Skeletal muscle tissue (tissue), 4 donors: ENCODE measurements around the gene SPRR2D. TPM values are rescaled to one million over a fixed set of nuclear protein-coding genes. Genes with fewer than 3 reads are reported as not detected.

Experiments used
- H3K27ac ChIP-seq: one replicate; pipeline ENCODE4 v1.7.0; 2013; ENCODE audit warnings: mild to moderate bottlenecking, low read depth, low read length, inconsistent platforms
- H3K27me3 ChIP-seq, 3 donors: one replicate each; pipeline ENCODE4 v1.7.0; 2013; ENCODE audit warnings: low read length in 3 of 3; ENCODE audit not compliant: control insufficient read depth in 3 of 3, insufficient read depth in 3 of 3
- H3K36me3 ChIP-seq, 3 donors: one replicate each; pipeline ENCODE4 v1.7.0; 2013; ENCODE audit warnings: low read length in 3 of 3; ENCODE audit not compliant: control insufficient read depth in 3 of 3, insufficient read depth in 3 of 3
- H3K4me1 ChIP-seq, 3 donors: one replicate each; pipeline ENCODE4 v1.7.0; 2013; ENCODE audit warnings: low read length in 3 of 3, mild to moderate bottlenecking in 3 of 3; ENCODE audit not compliant: control insufficient read depth in 3 of 3, insufficient read depth in 3 of 3
- H3K4me3 ChIP-seq, 3 donors: one replicate each; pipeline ENCODE4 v1.7.0; 2013; ENCODE audit warnings: low read length in 3 of 3
- H3K9ac ChIP-seq, 3 donors: one replicate each; pipeline ENCODE4 v1.7.0; 2013; ENCODE audit warnings: low read length in 3 of 3, mild to moderate bottlenecking in 3 of 3, moderate library complexity in 2 of 3, low read depth in 1 of 3
- H3K9me3 ChIP-seq, 3 donors: one replicate each; pipeline ENCODE4 v1.7.0; 2013; ENCODE audit warnings: low read length in 3 of 3; ENCODE audit not compliant: control insufficient read depth in 3 of 3
- total RNA-seq: library from RNA; depleted of rRNA; stranded (reverse); fragments of >200 nt; gene quantifications from one replicate; pipeline ENCODE4 v1.2.3, GENCODE V29; 2014
- donor health status: Osteomylitis.

SPRR2D gene
- total RNA-seq: not detected

GRCh38 chr1:153040950-153041631 lies at the start of gene SPRR2D:
Gene SPRR2D, minus strand, starts transcription at chr1:153041120. Its CDS starts 774 bp downstream, at chr1:153040346.
- Histone ChIP-seq H3K27me3 (no peaks in the 10 kb centered on the region), H3K27ac (no peak within 1 kb of the TSS), H3K4me3 (no peak within 1 kb of the TSS), H3K9me3 (no peaks in the 10 kb centered on the region), H3K4me1 (no peaks in the 10 kb centered on the region), H3K36me3 (no peaks in the 10 kb centered on the region), H3K9ac (no peak within 1 kb of the TSS)

DNA sequence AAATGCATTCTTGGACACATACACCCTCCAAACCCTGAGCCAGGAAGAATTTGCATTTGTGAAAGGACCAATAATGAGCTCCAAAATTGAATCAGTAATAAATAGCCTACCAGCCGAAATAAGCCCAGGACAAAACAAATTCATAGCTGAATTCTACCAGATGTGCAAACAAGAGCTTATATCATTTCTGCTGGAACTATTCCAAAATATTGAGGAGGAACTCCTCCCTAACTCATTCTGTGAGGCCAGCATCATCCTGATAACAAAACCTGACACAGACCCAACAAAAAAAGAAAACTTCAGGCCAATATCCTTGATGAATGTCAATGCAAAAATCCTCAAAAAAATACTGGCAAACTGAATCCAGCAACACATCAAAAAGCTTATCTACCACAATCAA lies 46.7 kb upstream of the SPRR2D start:
- H3K9me3 ChIP-seq: peaks cover 0 to 3% (median 0%) of the 10 kb centered on the region in 3 donors
- no peaks in the 10 kb centered on the region for H3K4me1 ChIP-seq
- no peak overlapping the region for H3K9ac ChIP-seq
- no peaks in the 10 kb centered on the region for H3K27me3 ChIP-seq
- no peaks in the 10 kb centered on the region for H3K36me3 ChIP-seq
- no peak overlapping the region for H3K4me3 ChIP-seq
- H3K27ac ChIP-seq: no peak overlapping the region

DNA sequence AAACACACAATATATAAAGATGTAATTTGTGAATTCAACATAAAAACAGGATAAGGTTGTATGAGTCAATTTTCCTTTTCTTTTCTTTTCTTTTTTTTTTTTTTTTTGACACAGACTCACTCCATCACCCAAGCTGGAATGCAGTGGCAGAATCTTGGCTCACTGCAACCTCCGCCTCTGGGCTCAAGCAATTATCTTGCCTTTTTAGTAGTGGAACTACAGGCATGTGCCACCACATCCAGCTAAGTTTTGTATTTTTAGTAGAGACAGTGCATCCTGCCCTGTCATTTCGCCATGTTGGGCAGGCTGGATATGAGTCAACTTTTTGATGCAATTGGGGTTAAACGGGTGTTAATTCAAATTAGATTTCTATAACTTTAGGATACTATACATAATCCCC lies 40.8 kb upstream of the SPRR2D start:
- H3K4me3 ChIP-seq: no peak overlapping the region
- no peaks in the 10 kb centered on the region for H3K27me3 ChIP-seq
- peaks cover 0 to 3% (median 0%) of the 10 kb centered on the region in 3 donors for H3K9me3 ChIP-seq
- H3K27ac ChIP-seq: no peak overlapping the region
- H3K36me3 ChIP-seq: no peaks in the 10 kb centered on the region
- H3K9ac ChIP-seq: no peak overlapping the region
- H3K4me1 ChIP-seq: no peaks in the 10 kb centered on the region

GRCh38 chr1:153072806-153073726 lies 32.1 kb upstream of the SPRR2D start:
- Histone ChIP-seq H3K9me3 (no peaks in the 10 kb centered on the region), H3K27me3 (no peaks in the 10 kb centered on the region), H3K27ac (no peak overlapping the region), H3K9ac (no peak overlapping the region), H3K4me1 (no peaks in the 10 kb centered on the region), H3K36me3 (no peaks in the 10 kb centered on the region), H3K4me3 (no peak overlapping the region)

GRCh38 chr1:153071511-153071910 lies 30.6 kb upstream of the SPRR2D start, which contains the start of gene SPRR2B:
Gene SPRR2B, minus strand, starts transcription at chr1:153071611. Its CDS starts 772 bp downstream, at chr1:153070839.
- Histone ChIP-seq H3K9me3 (no peaks in the 10 kb centered on the region), H3K9ac (no peak within 1 kb of the TSS), H3K4me1 (no peaks in the 10 kb centered on the region), H3K27me3 (no peaks in the 10 kb centered on the region), H3K4me3 (no peak within 1 kb of the TSS), H3K27ac (no peak within 1 kb of the TSS), H3K36me3 (no peaks in the 10 kb centered on the region)

DNA sequence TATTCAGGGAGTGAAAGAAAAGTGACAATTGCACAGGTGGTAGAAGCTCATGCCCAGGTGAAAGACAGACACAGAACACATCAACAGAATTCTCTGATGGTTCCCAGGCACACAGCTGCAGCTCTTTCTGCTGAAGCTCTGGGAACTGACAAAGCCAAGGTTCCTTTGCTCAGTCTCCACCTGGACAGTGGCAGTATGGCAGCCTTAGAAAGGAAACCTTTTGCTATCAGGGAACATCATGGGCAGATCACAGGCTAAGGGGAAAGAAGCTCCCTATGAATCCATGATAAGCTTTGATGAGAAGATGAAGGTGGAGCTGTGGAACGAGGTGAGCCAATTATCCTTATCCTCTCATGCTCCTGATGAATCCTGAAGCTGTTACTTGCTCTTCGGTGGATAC lies 29.3 kb upstream of the SPRR2D start:
- no peaks in the 10 kb centered on the region for H3K9me3 ChIP-seq
- no peaks in the 10 kb centered on the region for H3K27me3 ChIP-seq
- H3K36me3 ChIP-seq: no peaks in the 10 kb centered on the region
- H3K4me3 ChIP-seq: no peak overlapping the region
- H3K9ac ChIP-seq: no peak overlapping the region
- no peak overlapping the region for H3K27ac ChIP-seq
- H3K4me1 ChIP-seq: no peaks in the 10 kb centered on the region

- Histone ChIP-seq H3K4me3 (no peak overlapping the region), H3K36me3 (no peaks in the 10 kb centered on the region), H3K9ac (no peak overlapping the region), H3K27ac (no peak overlapping the region), H3K9me3 (no peaks in the 10 kb centered on the region), H3K4me1 (no peaks in the 10 kb centered on the region), H3K27me3 (no peaks in the 10 kb centered on the region)
Observed at GRCh38 chr1:153058826-153059784, 18.2 kb upstream of the SPRR2D start.

DNA sequence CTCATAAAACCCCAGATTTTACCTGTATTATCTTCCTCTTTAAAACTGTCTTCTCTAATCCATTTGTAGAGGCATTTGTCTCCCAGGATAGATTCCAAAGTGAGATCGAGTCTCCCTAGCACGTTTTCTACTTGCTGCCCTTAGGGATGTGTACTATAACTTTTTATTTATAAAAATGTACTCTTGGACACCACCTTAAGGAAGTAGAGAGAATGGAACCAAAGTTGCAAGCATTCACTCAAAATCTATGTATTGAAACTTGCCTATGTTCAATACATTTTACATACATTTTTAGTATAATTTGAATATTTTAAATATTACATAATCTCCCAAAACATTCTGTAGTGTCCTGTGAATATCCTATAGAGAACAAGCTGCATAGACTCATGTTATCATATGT lies 17.2 kb upstream of the SPRR2D start:
- no peaks in the 10 kb centered on the region for H3K4me1 ChIP-seq
- no peaks in the 10 kb centered on the region for H3K9me3 ChIP-seq
- no peak overlapping the region for H3K27ac ChIP-seq
- H3K9ac ChIP-seq: no peak overlapping the region
- H3K27me3 ChIP-seq: no peaks in the 10 kb centered on the region
- H3K36me3 ChIP-seq: no peaks in the 10 kb centered on the region
- no peak overlapping the region for H3K4me3 ChIP-seq

DNA sequence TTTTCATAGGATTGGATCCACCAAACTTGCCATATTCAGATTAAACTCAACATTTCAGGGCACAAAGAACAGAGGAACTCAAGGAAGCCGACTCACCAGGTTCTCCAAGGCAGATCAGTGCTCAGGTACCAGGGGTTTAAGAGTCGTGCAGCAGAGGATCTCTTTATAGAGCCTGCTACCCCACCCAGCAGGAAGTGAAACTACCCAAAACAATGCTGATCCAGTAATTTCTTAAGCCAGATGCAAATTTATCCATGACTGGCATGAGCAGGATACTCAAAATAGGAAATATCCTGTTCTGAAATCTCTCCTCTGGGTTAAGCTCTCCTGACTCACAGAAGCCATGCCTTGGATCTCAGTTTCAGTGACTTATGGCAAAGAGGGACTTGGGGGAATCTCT lies 16.5 kb upstream of the SPRR2D start, which contains the start of gene SPRR2A:
Gene SPRR2A (minus strand): TSS at position 138 of the 400 bp plus-strand sequence. CDS start 777 bp downstream, outside the sequence.
- Histone ChIP-seq H3K4me1 (no peaks in the 10 kb centered on the region), H3K4me3 (no peak within 1 kb of the TSS), H3K9ac (no peak within 1 kb of the TSS), H3K36me3 (no peaks in the 10 kb centered on the region), H3K27ac (no peak within 1 kb of the TSS), H3K27me3 (no peaks in the 10 kb centered on the region), H3K9me3 (peaks cover 0 to 2% (median 0%) of the 10 kb centered on the region in 3 donors)
